HG02642 (cell line): ENCODE results near the gene ZFAND2A.

Source experiments
- ATAC-seq: cut with Tn5 transposase; IDR thresholded peaks from one replicate; pipeline ENCODE4 v1.9.1; 2021; ENCODE audit warnings: mild to moderate bottlenecking; ENCODE audit not compliant: unreplicated experiment, poor library complexity

The ZFAND2A gene

GRCh38 chr7:1111156-1111555 is 48.8 kb downstream of the ZFAND2A start:
- ATAC-seq: no peak

DNA sequence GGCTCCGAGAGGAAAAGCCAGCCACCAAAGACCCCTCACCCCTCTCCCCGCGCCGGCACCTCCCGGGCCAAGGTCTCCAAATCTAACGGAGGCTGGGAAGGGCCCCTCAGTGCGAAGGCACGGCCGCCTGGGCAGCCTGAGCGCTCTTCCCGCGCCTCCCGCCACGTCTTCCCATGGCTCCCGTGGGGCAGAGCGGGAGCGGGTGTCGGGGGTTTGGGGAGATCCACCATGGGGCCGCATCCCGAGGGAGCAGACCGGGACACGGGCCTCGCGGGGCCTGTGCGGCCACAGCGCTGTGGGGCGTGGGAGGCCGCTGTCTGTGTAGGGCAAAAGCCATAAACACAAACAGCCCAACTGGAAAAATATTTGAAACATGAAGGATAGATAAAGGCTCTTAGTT is 49.6 kb downstream of the ZFAND2A start:
- no peak for ATAC-seq

GRCh38 chr7:1109581-1110310 is 50.2 kb downstream of the ZFAND2A start:
- ATAC-seq: no peak

DNA sequence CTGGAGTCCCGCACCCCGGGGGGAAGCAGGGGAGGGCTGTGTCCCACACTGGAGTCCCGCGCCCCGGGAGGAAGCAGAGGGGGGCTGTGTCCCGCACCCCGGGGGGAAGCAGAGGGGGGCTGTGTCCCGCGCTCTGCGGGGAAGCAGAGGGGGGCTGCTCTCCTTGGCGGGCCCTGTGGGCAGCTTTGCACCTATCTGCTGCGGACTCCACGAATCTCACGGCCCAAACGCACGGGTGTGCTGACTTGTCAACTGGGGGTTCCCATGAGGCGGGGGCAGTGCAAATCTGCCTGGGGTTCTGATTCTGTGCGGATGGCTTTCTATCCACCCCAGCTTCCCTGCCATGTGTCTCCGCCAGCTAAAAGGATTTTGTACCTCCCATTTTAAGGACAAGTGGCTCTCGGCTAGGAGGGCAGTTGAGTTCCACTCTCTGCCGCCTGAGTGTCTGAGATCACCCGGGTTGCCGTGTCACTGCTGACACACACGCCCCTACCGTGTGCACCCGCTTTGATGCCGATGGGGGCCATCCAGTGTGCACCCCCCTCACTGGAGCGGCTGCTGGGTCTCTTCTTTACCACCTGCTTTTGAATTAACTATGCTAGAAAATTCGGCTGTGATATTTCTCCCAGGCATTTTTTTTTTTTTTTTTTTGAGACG is 51.6 kb downstream of the ZFAND2A start:
- ATAC-seq: no peak

DNA sequence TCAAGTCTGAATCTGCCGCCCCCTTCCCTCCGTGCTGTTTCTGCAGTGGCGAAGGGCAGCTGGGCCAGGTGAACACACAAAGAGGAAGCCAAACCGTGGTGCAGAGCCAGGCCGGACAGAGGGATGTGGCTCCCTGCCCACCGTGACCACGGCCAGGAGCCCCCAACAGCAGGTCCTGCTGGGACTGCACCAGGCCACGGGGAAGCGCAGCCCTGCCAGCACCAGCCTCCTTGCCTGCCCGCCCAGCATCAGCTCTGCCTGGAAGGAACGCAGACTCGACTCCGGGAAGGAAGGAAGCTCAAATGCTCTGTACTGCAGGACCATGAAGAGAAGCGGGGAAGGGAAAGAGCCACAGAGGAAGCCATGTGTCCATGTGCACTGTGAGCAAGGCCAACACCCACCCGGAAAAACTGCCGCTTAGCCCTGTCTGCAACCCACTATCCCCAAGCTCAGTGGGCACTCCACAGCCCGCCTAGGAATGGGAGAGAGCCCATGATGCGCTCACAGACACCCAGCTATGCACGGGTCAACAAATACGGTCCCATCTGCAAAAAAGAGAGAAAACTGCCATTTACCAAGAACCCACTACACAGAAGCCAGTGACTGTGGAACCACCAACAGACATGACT is 53.1 kb downstream of the ZFAND2A start:
- no peak for ATAC-seq

- no peak for ATAC-seq
Observed at GRCh38 chr7:1106063-1106792, 53.8 kb downstream of the ZFAND2A start.

- ATAC-seq: peak; percentile 36
Observed at GRCh38 chr7:1105189-1105588, 54.8 kb downstream of the ZFAND2A start.

GRCh38 chr7:1104516-1105179 is 55.3 kb downstream of the ZFAND2A start:
- ATAC-seq: no peak

DNA sequence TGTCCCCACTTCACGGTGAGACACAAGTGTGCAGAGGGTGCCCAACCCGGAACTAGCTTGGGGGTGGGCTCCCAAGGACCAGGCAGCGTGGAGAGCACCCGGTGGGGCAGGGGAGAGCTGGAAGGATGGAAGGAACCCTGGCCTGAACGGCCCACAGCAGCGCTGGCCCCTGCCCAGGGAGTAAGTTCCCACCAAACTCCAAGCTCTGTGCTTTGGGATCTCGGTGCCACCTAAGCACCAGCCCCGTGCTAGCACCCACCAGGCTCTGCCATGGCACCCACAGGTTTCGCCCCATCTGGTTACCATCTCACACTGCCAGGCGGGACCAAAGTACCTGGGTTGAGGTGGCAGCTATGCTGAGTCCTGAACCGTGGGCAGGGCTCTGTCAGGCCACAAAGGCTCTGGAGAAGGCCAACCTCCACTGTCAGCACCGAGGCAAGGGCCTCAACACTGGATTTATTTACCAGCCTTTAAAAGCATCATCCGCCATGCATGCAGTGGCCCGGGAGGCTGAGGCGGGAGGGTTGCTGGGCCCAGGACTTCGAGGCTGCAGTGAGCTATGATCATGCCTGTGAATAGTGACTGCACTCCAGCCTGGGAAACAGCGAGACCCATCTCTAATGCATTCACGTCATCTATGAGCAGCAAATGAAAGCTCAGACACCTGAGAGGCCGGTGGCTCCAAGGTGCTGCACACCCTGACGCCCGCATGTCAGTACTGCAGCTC is 56.0 kb downstream of the ZFAND2A start:
- no peak for ATAC-seq

DNA sequence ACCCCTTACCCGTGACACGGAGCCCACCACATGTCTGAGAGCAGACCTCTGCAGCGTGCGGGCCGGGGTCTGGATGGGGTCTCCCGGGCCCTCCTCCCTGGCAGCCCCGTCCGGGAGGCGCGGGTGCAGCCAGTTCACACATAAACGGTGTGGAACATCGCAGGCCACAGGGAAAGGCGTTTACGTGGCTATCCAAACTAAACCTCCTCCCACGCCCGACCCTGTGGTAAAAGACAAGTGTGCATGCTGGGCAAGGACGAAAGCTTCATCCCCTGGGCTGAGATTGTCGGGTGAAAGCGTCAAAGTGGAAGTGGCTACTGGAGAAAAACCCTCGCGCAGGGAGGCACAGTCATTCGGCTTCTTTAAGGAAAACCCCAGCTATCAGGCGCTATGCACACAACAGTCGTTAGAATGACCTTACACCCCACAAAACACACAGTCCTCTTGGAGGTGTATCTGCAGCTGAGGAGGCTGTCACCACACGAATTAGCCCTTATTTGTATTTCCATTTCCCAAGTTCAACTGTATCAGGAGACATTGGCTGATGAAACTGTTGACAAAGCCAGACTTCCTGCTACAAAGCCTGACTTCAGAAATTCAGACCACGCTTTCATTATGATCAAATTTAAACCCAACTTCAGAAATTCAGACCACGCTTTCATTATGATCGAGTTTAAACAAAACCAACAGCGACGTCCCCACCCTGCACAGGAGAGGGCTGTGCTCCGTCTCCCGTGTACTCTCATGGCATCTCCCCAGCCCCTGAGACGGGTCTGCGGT is 56.8 kb downstream of the ZFAND2A start:
- ATAC-seq: peak; percentile 45
